Tibial nerve (tissue), 3 donors: ENCODE data around the gene TLX1.

Experiments used
- POLR2A ChIP-seq, 2 donors: fragments of 450-650 bp; IDR thresholded peaks; one replicate each; pipeline ENCODE4 v1.6.1; 2017; ENCODE audit warnings: antibody characterized with exemption in 2 of 2, mild to moderate bottlenecking in 2 of 2, moderate library complexity in 2 of 2
- TF ChIP-seq, protein P1 (sequence below), 5 experiments: fragments of 200-600 bp in 3 of 5; fragments of 450-650 bp in 2 of 5; sonication (generic) in 3 of 5; IDR thresholded peaks; one replicate each; pipeline ENCODE4 v1.5.1; 2016 to 2019; ENCODE audit warnings: antibody characterized with exemption in 5 of 5, mild to moderate bottlenecking in 3 of 5, moderate library complexity in 2 of 5

DNA sequence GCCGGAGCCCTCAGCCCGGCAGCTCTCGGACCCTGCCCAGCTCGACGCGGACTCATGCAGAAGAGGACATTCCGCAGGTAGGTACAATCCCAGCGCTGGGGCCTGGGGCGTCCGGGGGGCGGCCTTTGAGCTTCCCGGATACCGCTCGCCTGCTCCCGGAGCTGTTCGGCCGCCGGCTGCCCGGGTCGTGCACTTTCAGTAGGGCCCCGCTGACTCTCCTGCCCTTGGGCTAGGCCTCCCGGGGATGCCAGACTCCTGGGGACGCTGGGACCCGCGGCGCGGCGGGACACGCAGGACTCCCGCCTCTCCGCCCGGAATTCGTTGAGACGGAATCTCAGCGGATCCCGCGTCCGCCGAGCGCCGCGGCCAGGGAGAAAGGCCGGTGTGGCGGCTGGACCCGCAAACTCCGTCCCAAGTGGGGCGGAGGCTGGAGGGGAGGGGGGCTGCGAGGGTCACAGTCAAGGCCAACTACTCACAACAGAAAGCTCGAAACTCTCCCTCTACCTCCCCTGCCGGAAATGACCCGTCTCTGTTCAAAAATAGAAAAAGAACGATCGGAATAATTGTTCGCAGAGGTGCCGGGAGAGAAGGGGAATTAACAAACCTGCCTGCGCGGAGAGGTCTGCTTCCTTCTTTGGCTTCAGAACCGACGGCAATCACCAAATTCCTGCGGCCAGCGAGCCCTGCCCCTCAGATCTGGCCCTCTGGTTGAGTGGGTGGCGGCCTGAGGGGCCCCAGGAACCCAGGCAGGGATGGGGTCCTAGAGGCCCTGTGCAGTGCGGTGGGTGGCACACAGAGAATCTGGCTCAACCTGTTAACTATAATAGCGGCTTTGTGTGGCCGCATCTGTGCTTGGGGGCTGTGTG, 9.2 kb downstream of the TLX1 start:
- TF ChIP-seq, protein P1, sequence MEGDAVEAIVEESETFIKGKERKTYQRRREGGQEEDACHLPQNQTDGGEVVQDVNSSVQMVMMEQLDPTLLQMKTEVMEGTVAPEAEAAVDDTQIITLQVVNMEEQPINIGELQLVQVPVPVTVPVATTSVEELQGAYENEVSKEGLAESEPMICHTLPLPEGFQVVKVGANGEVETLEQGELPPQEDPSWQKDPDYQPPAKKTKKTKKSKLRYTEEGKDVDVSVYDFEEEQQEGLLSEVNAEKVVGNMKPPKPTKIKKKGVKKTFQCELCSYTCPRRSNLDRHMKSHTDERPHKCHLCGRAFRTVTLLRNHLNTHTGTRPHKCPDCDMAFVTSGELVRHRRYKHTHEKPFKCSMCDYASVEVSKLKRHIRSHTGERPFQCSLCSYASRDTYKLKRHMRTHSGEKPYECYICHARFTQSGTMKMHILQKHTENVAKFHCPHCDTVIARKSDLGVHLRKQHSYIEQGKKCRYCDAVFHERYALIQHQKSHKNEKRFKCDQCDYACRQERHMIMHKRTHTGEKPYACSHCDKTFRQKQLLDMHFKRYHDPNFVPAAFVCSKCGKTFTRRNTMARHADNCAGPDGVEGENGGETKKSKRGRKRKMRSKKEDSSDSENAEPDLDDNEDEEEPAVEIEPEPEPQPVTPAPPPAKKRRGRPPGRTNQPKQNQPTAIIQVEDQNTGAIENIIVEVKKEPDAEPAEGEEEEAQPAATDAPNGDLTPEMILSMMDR (IDR thresholded peaks at IDR 0.05): no peak
- no peak for TF ChIP-seq POLR2A (IDR thresholded peaks at IDR 0.05)
